HepG2 (cell line): ENCODE data around the gene ADARB2. TPM values are rescaled to one million over a fixed set of nuclear protein-coding genes. Genes with fewer than 3 reads are reported as not detected.

Source experiments
- ATAC-seq: fragments of 200-7000 bp; cut with Tn5 transposase; 3 replicates; pipeline ENCODE4 v1.9.1; 2020; ENCODE audit warnings: mild to moderate bottlenecking, moderate library complexity
- BruUV-seq: library from RNA; stranded (reverse); fragments of 400-500 nt; replicated peaks from 2 replicates; lab custom pipeline; 2021; lab: Mats Ljungman, UMichigan
- CTCF ChIA-PET: fragments of 300-600 bp; formaldehyde crosslinking; extraction: SDS; loops from one replicate; lab custom pipeline; 2021; ENCODE audit warnings: low total read pairs, inconsistent platforms, low intra/inter-chr PET ratio; lab: Yijun Ruan, JAX
- POLR2A ChIA-PET: fragments of 350-600 bp; sonication (Branson Sonifier 250); formaldehyde crosslinking; loops from one replicate; lab custom pipeline; 2020; ENCODE audit warnings: antibody characterized with exemption, inconsistent platforms; lab: Yijun Ruan, JAX
- DNase-seq: peaks from one replicate; pipeline ENCODE4 v3.0.0-alpha.2; 2015; ENCODE audit warnings: low spot score
- FAIRE-seq: peaks from 3 replicates; lab custom pipeline; 2011; peaks lifted over from hg19 to GRCh38; lab: Jason Lieb, UNC
- H2AFZ ChIP-seq: one replicate; pipeline ENCODE4 v1.6.1; 2011; ENCODE audit warnings: low read length, inconsistent platforms
- H3K27ac ChIP-seq: fragments of 300-600 bp; 3 replicates; pipeline ENCODE4 v1.8.0; 2011; ENCODE audit warnings: mixed run types, mild to moderate bottlenecking, mixed read lengths, low read length, inconsistent platforms; ENCODE audit not compliant: insufficient read depth; ENCODE audit errors: extremely low read length
- H3K27me3 ChIP-seq, 2 experiments: fragments of 200-600 bp in 1 of 2; 2 replicates in 1 of 2; 3 replicates in 1 of 2; pipeline versions ENCODE4 v1.6.0 to v1.8.0; 2011; ENCODE audit warnings: low read length in 2 of 2, mild to moderate bottlenecking in 2 of 2, moderate library complexity in 2 of 2, inconsistent platforms in 1 of 2; ENCODE audit not compliant: insufficient read depth in 2 of 2, control insufficient read depth in 1 of 2
- H3K36me3 ChIP-seq, 2 experiments: fragments of 200-600 bp in 1 of 2; replicated peaks in 1 of 2; 2 replicates in 1 of 2; 3 replicates in 1 of 2; pipeline versions ENCODE4 v1.5.1 to v1.8.0; 2011; ENCODE audit warnings: low read length in 2 of 2, inconsistent platforms in 1 of 2; ENCODE audit not compliant: insufficient read depth in 2 of 2, control insufficient read depth in 1 of 2
- H3K4me1 ChIP-seq: 2 replicates; pipeline ENCODE4 v1.5.1; 2012; ENCODE audit warnings: low read length, inconsistent platforms; ENCODE audit not compliant: insufficient read depth
- H3K4me2 ChIP-seq: 2 replicates; pipeline ENCODE4 v1.6.0; 2011; ENCODE audit warnings: low read depth, low read length, inconsistent platforms
- H3K4me3 ChIP-seq, 3 experiments: fragments of 200-600 bp in 1 of 3; sonication (generic), shearing (Covaris generic) in 1 of 3; replicated peaks in 1 of 3; 2 replicates each; pipeline ENCODE4 v1.5.1; 2011 to 2016; ENCODE audit warnings: low read length in 3 of 3, inconsistent platforms in 2 of 3, low read depth in 2 of 3, mild to moderate bottlenecking in 2 of 3, control low read depth in 1 of 3, mixed read lengths in 1 of 3; ENCODE audit not compliant: insufficient read depth in 1 of 3
- H3K79me2 ChIP-seq: one replicate; pipeline ENCODE4 v1.6.1; 2011; ENCODE audit warnings: low read length, inconsistent platforms; ENCODE audit not compliant: insufficient read depth
- H3K9ac ChIP-seq: 2 replicates; pipeline ENCODE4 v1.6.0; 2011; ENCODE audit warnings: mild to moderate bottlenecking, low read depth, low read length, inconsistent platforms; ENCODE audit not compliant: insufficient read depth
- H3K9me3 ChIP-seq: 2 replicates; pipeline ENCODE4 v1.5.1; 2012; ENCODE audit warnings: mild to moderate bottlenecking, low read length
- H4K20me1 ChIP-seq: 2 replicates; pipeline ENCODE4 v1.6.0; 2011; ENCODE audit warnings: inconsistent platforms, mild to moderate bottlenecking, low read length, moderate library complexity; ENCODE audit not compliant: insufficient read depth
- ZNF841 ChIP-seq: sonication (generic); formaldehyde crosslinking; IDR thresholded peaks from 2 replicates; pipeline ENCODE4 v1.8.1; 2023; ENCODE audit warnings: missing genetic modification reagents, borderline replicate concordance
- ZSCAN20 ChIP-seq: sonication (generic); formaldehyde crosslinking; IDR thresholded peaks from 2 replicates; pipeline ENCODE4 v1.4.0; 2020; ENCODE audit warnings: missing genetic modification reagents, mild to moderate bottlenecking, borderline replicate concordance
- ZSCAN21 ChIP-seq: sonication (generic); formaldehyde crosslinking; IDR thresholded peaks from 2 replicates; pipeline ENCODE4 v1.8.0; 2022; ENCODE audit warnings: mild to moderate bottlenecking, missing genetic modification reagents, moderate library complexity, borderline replicate concordance
- WGBS: methylation state at CpG from one replicate; pipeline ENCODE4 v1.1.6; 2017; ENCODE audit warnings: low lambda C conversion rate; 5-methylcytosine and 5-hydroxymethylcytosine counted together
- in situ Hi-C: cut with HindIII; loops from 2 replicates; pipeline ENCODE4 v1.10.0; 2017; ENCODE audit warnings: low pct_unique_long_range_greater_than_20kb; ENCODE audit not compliant: extremely low pct_ligation_motif_present
- intact Hi-C: fragments of 100-400 bp; cut with micrococcal nuclease; formaldehyde crosslinking; loops from one replicate; pipeline ENCODE4 v1.10.0; 2022; ENCODE audit not compliant: unreplicated experiment
- polyA plus RNA-seq, 8 experiments: library from polyadenylated mRNA; depleted of rRNA in 3 of 8; stranded (reverse) in 7 of 8; unstranded in 1 of 8; fragments of >200 nt; fragmentation: Illumina TruSeq in 4 of 8; extraction: Trizol in 4 of 8; gene quantifications; 2 replicates each; pipeline versions ENCODE4 v1.2.1 to v1.2.3, GENCODE V29; 2011 to 2016; ENCODE audit warnings: low read depth in 4 of 8, missing spikeins in 1 of 8, mixed read lengths in 1 of 8; ENCODE audit not compliant: insufficient read depth in 1 of 8
- total RNA-seq, 5 experiments: library from RNA; depleted of rRNA; stranded (reverse); fragments of >200 nt; fragmentation: Illumina TruSeq; extraction: Trizol; gene quantifications; 2 replicates each; pipeline ENCODE4 v1.2.3, GENCODE V29; 2016; ENCODE audit warnings: low read depth in 1 of 5
- TF ChIP-seq, protein P1 (sequence below), 2 experiments: fragments of 450-650 bp in 1 of 2; sonication (generic) in 1 of 2; formaldehyde crosslinking in 1 of 2; IDR thresholded peaks; 2 replicates each; pipeline versions ENCODE4 v1.6.1 to v1.8.0; 2016 to 2022; ENCODE audit warnings: antibody characterized with exemption in 1 of 2, mild to moderate bottlenecking in 1 of 2, missing genetic modification reagents in 1 of 2
- TF ChIP-seq, protein P2 (sequence below): sonication (generic); formaldehyde crosslinking; conservative IDR thresholded peaks from 2 replicates; pipeline ENCODE4 v1.8.0; 2022; ENCODE audit warnings: low read depth, missing genetic modification reagents

Gene ADARB2
- total and polyA plus RNA-seq, 2 of the 13 experiments (the other 11 are each of a cell fraction or from before 2014, with no cell fraction given): not detected

DNA sequence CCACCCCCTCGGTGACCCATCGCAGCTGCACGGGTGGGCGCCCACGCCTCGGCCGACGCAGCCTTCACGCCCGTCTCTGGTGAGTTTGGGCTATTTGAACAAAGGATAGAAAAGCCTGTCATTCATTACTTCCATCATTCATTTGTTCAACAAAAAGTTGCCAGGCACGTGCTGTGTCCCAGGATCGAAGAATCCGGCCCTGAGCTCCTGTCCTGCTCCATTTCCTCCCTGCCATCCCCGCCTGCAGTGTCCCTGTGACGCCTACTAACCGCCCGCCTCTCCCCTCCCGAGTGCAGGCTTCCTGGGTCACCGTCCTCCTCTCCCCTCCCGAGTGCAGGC is 341.1 kb downstream of the ADARB2 start:
- peaks cover 13% of the 10 kb centered on the region for H3K4me1 ChIP-seq
- ChIA-PET POLR2A (no interaction called here), CTCF (no interaction called here)
- no peak overlapping the region for H3K4me3 ChIP-seq
- no peaks in the 10 kb centered on the region for H3K9me3 ChIP-seq
- 63% methylated on average over 20 of the region's 20 CpGs for WGBS
- H2AFZ ChIP-seq: no peak overlapping the region
- DNase-seq (no peak), ATAC-seq (no peak), FAIRE-seq (no peak)
- H3K36me3 ChIP-seq: no peaks in the 10 kb centered on the region
- no peak overlapping the region for H3K4me2 ChIP-seq
- H3K9ac ChIP-seq: no peak overlapping the region
- BruUV-seq: no TSS peak
- peaks cover 9 to 58% of the 10 kb centered on the region in 2 experiments; a peak in 4 of 5 replicates for H3K27me3 ChIP-seq
- intact Hi-C loops: no loop called here
- in situ Hi-C loops: no loop called here
- H3K27ac ChIP-seq: no peak overlapping the region
- H4K20me1 ChIP-seq: no peaks in the 10 kb centered on the region
- TF ChIP-seq, protein P1, sequence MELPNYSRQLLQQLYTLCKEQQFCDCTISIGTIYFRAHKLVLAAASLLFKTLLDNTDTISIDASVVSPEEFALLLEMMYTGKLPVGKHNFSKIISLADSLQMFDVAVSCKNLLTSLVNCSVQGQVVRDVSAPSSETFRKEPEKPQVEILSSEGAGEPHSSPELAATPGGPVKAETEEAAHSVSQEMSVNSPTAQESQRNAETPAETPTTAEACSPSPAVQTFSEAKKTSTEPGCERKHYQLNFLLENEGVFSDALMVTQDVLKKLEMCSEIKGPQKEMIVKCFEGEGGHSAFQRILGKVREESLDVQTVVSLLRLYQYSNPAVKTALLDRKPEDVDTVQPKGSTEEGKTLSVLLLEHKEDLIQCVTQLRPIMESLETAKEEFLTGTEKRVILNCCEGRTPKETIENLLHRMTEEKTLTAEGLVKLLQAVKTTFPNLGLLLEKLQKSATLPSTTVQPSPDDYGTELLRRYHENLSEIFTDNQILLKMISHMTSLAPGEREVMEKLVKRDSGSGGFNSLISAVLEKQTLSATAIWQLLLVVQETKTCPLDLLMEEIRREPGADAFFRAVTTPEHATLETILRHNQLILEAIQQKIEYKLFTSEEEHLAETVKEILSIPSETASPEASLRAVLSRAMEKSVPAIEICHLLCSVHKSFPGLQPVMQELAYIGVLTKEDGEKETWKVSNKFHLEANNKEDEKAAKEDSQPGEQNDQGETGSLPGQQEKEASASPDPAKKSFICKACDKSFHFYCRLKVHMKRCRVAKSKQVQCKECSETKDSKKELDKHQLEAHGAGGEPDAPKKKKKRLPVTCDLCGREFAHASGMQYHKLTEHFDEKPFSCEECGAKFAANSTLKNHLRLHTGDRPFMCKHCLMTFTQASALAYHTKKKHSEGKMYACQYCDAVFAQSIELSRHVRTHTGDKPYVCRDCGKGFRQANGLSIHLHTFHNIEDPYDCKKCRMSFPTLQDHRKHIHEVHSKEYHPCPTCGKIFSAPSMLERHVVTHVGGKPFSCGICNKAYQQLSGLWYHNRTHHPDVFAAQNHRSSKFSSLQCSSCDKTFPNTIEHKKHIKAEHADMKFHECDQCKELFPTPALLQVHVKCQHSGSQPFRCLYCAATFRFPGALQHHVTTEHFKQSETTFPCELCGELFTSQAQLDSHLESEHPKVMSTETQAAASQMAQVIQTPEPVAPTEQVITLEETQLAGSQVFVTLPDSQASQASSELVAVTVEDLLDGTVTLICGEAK (IDR thresholded peaks at IDR 0.05): no peak
- TF ChIP-seq, protein P1 (CRISPR knock-in tag; IDR thresholded peaks at IDR 0.05): no peak
- TF ChIP-seq ZSCAN21 (CRISPR knock-in tag): no peak
- no peak for TF ChIP-seq ZNF841 (CRISPR knock-in tag)
- no peak for TF ChIP-seq ZSCAN20 (CRISPR knock-in tag)
- TF ChIP-seq, protein P2, sequence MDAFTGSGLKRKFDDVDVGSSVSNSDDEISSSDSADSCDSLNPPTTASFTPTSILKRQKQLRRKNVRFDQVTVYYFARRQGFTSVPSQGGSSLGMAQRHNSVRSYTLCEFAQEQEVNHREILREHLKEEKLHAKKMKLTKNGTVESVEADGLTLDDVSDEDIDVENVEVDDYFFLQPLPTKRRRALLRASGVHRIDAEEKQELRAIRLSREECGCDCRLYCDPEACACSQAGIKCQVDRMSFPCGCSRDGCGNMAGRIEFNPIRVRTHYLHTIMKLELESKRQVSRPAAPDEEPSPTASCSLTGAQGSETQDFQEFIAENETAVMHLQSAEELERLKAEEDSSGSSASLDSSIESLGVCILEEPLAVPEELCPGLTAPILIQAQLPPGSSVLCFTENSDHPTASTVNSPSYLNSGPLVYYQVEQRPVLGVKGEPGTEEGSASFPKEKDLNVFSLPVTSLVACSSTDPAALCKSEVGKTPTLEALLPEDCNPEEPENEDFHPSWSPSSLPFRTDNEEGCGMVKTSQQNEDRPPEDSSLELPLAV (CRISPR knock-in tag): no peak
- H3K79me2 ChIP-seq: no peaks in the 10 kb centered on the region
